NCI-H226 (cell line): Measurements from ENCODE around the gene ANKRD1.
"Not testable (repeated sequence)": the region's sequence is repeated elsewhere in the genome, so short reads cannot be mapped to it uniquely, and the experiment has no call there.

ENCODE experiments used
- DNase-seq: peaks from one replicate; pipeline ENCODE4 v3.0.0-alpha.2; 2015

Gene ANKRD1

DNA sequence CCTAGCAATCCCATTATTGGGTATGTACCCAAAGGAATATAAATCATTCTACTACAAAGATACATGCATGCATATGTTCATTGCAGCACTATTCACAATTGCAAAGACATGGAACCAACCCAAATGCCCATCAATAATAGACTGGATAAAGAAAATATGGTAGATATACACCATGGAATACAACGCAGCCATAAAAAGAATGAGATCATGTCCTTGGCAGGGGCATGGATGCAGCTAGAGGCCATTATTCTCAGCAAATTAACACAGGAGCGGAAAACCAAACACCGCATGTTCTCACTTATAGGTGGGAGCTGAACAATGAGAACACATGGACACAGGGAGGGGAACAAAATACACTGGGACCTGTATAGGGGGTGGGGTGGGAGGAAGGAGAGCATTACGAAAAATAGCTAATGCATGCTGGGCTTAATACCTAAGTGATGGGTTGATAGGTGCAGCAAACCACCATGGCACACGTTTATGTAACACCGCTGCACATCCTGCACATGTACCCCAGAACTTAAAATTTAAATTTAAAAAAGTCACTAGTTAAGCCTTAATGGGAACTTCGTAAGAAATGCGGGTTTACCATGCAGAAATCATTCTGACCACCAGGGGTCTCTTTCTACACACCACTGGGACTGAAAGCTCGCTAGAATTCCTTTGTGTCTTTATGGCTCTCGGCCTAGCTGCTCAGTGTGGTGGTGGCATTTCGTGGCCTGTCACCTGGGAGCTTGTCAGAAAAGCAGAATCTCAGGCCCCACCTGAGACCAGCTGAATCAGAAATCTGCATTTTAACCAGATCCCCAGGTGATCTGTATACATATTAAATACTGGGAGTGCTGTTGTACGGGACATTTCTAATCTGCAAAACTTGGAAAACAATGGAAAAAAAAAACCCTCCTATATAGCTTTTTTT is 9.5 kb downstream of the ANKRD1 start:
- DNase-seq, result peak; percentile 33

DNA sequence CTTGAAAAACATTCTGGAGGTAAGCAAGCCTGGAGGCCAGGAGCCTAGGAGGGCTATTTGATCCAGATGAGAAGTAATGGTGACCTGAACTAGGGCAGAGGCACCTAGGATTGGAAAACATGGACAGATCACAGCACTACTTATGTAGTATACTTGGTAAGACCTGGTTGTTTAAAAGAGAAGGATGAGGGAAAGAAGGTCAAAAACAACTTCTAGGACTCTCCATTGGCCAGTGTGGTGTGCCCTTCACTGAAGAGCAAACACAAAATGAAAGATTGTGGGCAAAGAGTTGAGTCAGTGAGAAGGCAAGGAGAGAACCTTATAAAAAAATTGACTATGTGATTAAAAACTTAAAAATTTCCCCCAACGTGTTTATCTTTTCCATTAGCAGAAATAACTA is 14.3 kb downstream of the ANKRD1 start:
- DNase-seq, result no peak

DNA sequence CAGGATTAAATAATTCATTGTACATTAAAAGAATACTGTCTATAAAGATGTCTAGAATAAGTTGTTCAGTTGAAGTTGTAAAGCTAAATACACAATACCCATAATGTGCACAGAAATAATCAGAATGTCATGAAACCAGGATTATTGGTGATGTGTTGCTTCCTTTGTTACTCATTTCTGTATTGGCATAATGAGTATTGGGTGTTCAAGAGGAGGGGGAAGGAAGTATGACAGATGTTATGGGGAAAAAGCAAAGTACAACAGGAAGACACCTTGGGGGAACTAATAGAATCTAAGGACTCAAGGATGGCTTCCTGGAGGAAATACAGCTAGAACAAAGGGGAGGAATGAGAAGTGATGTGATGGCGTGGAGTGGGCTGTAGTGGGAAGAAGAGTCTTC is 15.0 kb downstream of the ANKRD1 start:
- no peak for DNase-seq

DNA sequence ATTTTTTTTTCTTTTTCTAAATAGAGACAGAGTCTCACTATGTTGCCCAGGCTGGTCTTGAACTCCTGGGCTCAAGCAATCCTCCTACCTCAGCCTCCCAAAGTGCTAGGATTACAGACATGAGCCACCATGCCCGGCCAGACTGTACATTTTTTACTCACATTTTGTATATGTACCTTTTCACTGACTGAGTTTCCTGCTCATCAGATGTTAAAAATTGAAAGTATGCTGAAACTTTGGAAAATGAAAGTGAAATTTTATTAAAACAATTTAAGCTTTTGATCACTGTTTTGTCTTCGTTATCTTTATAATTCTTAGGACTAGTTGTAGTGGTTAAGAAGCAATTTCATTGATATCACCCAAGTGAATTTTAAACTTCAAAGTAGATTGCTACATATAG is 24.0 kb downstream of the ANKRD1 start:
- not testable (repeated sequence) for DNase-seq

DNA sequence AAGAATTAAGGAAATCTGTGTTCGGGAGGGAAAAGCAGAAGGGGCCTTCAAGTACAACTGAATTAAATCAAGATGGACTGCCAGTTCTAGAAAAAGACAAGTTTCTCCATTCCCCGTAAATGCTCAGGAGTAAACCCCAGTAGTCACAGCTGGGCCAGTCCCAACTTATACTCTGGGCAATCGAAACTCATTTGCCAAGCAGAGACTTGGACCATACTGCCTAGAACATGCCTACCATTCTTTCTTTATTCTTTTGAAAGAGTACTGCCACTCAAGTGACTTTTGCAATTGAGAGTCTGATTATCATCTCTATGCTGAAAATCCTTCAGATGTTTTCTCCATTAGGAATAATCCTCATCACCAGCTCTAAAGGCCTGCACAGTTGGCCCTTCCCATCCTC is 27.7 kb downstream of the ANKRD1 start:
- no peak for DNase-seq

DNA sequence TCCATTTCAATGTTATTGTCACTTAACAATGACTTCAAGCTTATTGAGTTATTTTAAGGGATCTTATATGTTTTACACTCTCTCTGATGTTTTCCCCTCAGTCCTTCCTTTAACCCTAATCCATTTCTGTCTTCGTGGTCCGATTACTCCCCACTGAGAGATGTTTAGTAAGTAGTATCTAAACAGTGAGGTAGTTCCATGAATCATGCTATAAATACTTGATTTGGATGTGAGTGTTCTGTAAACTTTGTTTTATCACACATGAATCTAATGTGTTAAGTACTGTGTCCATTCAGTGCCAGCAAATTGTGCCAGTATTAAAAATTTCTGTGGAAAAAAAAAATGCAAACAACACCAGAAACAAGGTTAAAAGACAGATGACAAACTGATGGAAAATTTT is 30.5 kb downstream of the ANKRD1 start:
- no peak for DNase-seq

DNA sequence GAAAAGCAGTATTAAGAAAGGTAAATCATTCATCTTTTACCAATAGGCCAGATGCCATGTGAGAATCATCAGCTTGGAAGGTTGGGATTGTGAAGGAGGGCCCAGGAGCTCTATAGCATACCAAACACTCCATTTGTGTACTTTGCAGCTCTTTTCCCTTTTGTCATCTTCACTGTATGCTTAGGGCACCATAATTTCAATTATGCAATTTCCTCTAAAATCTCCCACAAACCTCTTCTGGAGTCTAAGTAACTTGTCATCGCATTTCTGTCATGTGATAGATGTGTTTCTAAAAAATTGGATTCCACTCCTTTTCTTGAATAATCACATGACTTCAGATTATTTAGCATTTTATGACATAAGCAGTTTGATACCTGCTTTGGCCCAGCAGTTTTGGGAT is 31.3 kb downstream of the ANKRD1 start:
- DNase-seq, result no peak

DNA sequence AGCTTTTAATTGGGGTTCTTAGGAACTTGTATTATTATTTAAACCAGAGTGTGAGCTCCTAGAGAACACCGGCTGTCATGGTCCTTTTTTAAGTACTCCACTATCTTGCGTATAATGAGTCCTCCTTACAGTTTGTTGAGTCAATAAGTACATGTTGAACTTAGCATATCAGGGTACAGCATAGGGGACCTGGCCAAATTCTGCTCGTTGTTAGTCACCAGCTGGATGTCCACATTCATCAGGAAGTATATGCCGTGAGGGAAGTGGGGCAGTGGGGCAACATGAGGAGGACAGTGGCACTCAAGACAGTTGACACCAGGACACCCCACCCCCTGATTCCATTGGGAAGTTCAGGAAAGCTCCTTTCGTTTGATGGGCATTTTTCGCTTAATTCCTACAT is 32.5 kb downstream of the ANKRD1 start:
- DNase-seq, result no peak

DNA sequence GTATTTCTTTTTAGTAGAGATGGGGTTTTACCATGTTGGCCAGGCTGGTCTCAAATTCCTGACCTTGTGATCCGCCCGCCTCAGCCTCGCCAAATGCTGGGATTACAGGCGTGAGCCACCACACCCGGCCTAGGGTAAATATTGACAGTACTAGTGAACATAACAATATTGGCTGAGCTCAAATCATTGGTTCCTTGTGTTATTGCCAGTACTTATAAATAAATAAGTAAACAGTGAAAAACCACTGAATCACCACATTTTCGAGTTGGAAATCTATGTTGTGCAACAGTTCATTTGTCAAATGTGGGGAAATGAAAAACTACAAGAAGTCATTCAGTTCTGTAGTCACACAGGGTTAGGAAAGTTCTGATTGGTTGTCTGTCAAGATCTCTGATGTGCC is 33.3 kb downstream of the ANKRD1 start:
- DNase-seq, result no peak

DNA sequence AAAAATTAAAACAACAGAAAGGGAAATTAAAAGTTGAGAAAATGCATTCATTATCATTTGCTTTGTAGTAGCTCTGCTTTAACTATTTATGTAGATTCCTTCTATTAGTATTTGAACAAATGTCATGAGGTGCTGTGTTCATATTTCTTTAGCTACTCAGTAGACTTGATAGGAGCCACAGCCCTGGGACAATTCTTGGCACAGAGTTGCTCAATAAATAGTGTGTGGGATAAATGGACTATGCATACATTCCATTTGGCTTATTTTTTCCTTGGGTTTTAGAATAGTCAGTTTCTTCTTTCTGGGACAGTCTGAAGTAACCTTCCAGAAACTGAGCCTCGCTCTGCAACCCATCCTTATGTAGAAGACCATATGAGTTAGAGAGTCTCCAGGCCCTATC is 35.7 kb downstream of the ANKRD1 start:
- no peak for DNase-seq

DNA sequence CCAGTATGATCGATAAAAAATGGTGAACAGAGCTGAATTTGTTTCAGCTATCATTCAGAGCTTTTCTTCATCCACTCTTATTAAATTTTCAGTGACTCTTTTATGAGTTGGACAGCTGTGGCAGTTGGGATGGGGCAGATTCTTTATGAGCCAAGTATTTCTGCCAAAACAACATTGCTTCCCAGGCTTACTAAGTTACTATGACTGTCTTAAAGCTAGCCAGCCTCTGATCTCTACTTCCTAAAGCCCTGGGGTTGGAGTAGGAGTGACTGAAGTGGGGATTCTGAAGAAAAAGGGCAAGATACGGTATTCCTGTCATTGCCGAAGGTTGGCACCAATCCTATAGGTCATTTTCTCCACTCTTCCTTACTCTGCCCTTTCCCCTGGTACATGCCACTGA is 36.5 kb downstream of the ANKRD1 start:
- no peak for DNase-seq

DNA sequence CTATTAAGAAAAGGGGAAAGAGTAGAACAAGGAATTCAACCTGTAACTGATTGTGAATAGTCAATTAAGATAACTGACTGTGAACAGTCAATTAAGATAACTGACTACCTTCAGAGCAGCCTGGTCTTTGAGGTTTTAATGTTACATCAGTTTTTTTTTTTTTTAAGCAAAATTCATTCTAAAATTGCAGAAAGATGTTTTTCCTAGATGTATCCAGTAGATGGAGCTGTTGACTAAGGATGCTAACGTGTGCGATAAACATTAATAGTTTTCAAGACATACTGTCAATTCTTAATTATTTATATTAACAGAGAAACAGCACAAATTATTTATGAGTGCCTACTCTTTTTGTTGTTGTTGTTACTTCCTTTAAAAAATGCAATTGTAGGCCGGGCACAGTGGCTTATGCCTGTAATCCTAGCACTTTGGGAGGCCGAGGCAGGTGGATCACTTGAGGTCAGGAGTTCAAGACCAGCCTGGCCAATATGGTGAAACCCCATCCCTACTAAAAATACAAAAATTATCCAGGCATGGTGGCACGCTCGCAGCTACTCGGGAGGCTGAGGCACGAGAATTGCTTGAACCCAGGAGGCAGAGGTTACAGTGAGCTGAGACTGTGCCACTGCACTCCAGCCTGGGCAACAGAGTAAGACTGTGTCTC is 40.7 kb downstream of the ANKRD1 start:
- not testable (repeated sequence) for DNase-seq

DNA sequence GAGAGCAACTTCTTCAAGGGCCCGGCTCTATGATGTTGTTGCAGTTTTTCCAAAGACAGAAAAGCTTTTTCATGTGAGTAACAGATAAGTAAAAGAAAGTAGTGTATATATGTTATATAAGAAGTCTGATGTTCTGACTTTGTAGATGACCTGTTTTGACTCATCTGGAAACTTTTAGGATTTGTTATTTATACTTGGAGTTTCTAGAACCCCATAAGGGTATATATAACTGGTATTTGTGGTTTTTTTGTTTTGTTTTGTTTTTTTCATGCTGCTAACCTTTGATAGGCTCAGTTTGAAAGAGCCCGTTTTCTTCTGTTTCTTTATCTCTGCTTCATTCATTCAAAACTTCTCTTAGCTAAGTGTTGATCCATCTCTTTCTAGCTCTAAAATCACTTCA is 41.8 kb downstream of the ANKRD1 start:
- no peak for DNase-seq

DNA sequence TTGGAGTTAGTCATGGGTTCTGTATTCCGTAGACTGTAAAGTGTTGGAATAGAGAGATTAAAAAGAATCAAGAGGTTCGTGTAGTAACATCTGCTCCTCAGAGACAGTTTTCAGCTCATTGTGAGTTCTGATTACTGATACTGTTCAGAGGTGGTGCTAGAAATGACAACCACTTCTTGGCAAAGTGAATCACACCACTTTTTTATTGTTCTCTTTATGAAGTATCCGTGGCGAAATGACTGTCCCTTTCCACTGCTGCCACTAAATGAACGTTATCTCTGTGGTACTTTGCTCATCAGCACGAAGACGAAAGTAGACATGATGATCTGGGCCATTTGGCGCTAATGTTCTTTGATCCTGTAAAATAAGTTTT is 48.3 kb downstream of the ANKRD1 start:
- no peak for DNase-seq

DNA sequence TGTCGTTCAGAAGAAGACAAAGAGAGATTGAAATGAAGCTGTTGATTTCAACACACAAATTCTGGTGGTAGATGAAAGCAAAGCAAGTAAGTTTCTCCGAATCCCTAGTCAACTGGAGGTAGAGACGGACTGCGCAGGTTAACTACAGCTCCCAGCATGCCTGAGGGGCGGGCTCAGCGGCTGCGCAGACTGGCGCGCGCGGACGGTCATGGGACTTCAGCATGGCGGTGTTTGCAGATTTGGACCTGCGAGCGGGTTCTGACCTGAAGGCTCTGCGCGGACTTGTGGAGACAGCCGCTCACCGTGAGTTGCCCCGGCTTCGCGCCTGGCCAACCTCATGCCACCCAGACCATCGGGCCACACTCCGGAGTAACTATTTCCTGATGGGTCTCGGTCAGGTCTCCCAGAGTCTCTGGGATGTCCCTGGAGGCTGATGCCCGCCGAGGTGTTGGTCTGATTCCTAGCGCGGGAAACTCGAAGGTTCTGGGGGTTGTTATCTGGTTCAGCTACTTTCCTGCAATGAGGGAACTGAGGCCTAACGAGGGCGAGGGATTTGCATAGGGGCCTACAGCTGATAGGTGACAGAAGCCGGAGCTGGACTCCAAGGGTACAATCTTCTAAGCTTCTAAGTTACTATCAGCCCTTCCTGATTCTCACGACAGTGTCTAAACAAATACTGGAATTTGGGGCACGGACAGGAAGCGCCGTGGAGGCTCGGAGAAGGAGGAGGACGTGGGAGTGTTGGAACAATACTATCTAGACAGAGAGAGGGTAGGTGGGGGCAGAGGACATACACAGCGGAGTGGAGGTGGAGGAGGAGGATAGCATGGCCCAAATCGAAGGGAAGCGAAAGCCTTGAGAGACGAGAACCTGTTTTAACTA is 48.9 kb downstream of the ANKRD1 start, which contains the start of gene RPP30:
Gene RPP30, plus strand, starts transcription at position 209 of the 882 bp plus-strand sequence. Its CDS starts 13 bp downstream, at position 222.
- peak; percentile 80 for DNase-seq

DNA sequence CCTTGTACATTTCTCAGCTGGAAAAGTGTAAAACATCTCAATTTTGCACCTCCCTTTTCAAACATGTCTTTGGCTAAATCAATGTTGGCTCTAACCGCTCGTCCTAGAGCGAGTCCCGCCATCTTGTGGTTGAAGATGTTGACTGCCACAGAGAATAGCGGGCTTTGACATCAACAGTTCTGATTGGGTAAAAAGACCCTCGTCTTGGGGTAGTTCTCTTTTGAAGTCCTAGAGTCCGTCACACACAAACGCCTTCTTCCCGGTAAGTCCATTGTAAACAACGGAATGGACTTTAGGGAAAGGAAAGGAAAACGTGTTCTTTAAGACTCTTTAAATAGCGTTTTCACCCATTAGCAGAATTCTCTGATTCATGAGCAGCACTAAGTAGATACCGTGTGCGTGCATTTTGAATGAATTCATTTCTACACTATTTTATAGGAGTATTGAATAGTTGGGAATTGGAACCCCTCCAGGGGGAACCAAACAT is 49.6 kb downstream of the ANKRD1 start:
- peak; percentile 28 for DNase-seq

DNA sequence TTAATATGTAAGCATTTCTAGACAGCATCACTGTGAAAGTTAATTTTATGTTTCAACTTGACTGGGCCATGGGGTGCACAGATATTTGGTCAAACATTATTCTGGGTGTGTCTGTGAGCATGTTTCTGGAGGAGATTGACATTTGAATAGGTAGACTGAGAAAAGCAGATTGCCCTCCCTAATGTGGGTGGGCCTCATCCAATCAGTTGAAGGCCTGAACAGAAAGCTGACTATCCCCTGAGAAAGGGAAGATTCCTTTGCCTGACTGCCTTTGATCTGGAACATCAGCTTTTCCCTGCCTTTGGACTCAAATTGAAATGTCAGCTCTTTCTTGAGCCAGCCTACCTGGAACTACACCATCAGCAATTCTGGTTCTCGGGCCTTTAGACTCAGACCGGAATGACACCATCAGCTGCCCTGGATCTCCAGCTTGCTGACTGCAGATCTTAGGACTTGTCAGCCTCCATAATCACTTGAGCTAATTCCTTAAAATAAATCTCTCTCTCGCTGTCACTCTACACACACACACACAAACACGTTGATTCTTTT is 54.8 kb downstream of the ANKRD1 start:
- DNase-seq, result no peak

DNA sequence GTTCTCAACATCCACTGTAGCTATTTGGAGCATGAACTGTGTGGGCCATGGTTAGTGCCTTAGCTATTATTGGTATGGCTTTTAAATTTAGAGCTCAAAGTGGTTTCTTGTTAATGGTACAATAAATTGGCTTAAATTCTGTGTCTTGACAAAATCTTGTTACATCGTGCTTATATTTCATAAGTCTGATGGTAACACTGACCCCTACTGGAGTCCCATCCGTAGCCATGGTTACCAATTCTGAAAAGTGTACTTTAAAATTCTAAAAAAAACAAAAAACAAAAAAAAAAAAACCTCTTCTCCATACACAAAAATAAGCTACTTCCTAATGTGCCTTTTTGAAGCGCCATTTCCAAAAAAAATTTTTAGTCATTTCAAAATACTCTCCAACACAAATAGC is 55.5 kb downstream of the ANKRD1 start:
- no peak for DNase-seq

DNA sequence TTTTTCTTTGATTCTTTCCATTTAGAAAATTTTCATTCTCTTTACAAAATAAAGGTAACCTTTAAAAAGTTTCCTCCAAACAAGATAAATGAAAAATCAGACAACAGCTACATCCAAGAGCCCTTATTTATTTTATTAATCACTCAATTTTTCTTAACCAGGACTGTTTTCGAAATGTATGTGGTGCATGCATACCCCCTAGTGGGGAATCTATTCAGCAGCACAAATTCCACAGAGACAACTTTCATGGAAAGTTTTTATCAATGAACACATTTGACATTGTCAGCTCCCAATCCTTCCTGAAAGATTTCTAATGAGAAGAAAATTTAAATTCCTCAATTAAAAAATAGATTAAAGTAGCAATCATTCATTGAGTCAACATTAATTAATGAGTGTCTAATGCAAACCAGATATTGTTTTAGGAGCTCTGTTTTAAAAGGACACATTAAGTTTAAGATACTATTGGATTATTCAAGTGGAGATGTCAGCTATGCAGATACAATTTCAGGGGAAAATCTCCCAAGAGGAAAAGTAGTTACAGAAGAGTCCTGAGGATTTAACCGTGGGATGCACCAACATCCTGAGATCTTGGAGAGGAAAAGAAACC is 57.9 kb downstream of the ANKRD1 start:
- DNase-seq, result no peak
